GM19452 (cell line): ENCODE results near the gene ZNF549.

Experiments
- ATAC-seq: cut with Tn5 transposase; IDR thresholded peaks from one replicate; pipeline ENCODE4 v1.9.1; 2021; ENCODE audit not compliant: unreplicated experiment

The ZNF549 gene

DNA sequence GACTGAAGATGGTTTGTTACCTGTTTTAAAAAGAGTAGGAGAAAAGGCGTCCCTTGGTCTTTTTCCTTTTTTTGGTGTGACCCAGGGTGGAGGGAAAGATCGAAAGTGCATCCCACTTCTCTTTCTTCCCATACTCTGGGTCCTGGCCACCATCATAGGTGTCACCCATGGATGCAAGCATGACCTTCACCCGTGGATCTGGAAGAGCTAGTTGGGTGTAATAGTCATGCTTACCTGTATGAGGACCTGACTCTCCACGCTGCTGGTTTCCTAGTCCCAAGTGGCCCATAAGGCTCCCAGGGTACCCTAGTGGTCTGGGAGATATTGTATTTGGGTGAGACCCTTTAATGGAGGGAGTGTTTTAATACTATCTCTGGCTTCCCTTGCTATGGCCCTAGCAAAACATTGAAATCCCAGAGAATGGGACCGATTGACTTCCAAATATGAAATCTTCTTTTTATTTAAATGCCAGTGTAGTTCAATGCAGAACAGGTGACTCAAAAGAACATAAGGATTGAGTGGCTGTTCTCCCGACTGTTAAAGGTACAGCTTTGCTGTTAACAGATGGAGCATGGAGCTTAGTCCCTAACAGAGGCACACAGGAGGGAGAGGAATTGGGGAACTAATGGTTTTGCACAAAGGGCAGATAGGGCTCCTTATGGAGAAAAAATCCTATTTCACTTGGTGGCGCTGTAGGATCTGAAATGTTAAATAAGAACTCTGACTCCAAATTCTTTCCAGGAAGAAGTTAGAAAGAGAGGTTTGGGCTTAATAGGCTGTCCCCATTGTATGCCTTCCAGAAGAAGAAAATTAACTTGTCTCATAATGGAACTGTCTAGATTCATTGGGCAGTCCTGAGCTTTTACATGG, 39.5 kb downstream of the ZNF549 start:
- no peak for ATAC-seq

DNA sequence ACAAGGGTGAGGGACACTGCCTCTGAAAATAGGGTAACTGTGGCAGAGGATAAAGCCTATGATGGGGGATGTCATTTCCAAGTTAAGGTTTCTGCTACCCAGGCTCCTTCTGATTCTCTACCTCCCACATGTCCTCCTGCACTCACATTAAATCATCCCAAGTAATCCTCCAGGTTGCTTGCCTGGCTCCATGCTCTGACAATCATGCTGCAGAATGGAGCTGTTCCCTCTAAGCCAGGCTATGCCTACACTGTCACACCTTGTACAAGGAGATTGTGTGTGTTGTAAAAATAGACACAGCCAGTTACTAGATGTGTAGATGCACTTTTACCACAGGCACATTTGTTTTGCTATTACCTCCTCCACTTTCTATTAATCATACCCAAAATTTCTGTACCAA, 43.6 kb downstream of the ZNF549 start:
- ATAC-seq, result no peak

DNA sequence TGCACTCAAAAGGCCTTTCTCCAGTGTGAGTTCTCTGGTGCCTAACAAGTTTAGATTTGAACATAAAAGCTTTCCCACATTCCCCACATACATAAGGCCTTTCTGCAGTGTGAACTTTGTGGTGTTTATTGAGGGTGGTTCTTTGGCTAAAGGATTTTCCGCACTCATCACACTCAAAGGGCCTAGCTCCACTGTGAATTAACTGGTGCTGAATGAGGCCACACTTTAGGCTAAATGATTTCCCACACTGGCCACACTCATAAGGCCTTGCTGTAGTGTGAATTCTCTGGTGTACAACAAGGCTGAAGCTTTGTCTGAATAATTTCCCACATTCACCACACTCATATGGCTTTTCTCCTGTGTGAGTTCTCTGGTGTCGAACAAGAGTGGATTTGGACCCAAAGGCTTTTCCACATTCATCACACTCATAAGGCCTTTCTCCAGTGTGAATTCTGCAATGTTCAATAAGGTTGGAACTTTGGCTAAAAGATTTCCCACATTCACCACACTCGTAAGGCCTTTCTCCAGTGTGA, 45.3 kb downstream of the ZNF549 start:
- ATAC-seq, result no peak

DNA sequence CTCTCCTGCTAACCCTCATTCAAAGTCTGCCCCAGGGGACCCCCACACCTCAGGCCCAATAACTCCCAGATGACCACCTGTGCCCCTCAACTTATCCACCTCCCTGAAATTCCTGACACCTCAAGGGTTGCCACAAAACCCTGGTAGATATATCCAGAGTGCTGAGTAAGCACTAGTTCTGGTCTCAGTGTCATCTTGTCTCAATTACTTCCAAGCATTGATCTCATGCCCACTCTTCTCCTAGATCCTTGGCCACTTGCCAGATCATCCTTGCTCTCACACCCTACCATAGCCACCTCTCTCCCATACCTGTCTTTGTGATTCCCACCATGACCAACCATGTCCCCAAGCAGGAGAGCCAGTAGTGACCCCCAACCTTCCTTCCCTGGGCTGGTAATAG, 49.5 kb downstream of the ZNF549 start:
- no peak for ATAC-seq

DNA sequence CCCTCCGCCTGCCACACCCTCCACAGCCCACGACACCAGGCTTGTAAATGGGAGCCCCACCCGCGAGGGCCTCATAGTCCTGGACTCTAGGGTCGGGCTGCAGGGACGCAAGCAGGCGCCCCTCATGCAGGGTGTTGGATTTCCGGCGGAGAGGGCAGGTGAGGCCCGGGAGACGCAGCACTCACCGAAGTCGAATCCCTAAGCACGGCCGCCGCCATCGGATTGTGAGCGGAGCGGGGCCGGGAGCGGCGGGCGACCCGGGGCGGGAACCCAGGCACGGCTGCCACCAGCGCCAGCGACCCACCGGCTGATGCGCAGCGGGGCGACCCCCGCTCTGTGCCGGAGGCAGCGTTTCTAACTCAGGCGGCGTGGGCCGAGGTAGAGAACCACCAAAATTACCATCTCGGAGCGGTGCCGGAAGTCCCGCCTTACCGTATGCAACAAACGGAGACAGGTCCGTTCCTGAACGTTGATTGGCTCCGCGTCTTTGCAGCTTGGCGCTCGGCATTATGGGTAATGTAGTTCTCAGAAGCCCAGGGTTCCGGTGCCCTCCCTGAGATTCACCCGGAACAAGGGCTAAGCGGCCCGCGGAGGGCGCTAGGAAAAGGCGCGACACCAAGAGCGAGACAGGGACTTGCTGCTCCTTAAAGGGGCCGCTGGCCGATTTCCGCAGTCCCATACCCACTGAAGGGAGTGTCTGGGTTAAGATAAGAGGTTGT, 51.5 kb downstream of the ZNF549 start, which contains the start of gene ZNF416:
TSS of gene ZNF416 (minus strand) at position 425 of the 719 bp plus-strand sequence. CDS start at position 218, 207 bp downstream.
- ATAC-seq, result peak; percentile 94

DNA sequence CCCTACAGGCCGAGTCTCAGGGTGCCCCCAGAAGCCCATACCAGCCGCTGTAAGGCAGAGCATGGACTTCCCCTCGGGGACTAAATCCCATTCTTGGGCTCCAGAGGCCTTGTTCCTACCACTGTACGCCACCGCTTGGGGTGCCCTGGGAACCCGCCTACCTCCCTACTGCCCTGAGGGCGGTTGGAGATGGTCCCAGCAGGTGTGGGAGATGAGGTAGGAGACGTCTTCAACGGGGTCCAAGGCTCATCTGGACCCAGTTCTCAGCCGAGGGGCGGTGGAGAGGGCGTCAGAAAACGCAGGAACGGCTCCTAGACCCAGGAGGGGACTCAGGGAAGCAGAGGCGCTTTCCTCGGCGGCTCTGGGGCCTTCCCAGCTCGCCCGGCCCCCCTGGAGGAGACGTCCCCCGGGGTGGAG, 56.0 kb downstream of the ZNF549 start:
- no peak for ATAC-seq

DNA sequence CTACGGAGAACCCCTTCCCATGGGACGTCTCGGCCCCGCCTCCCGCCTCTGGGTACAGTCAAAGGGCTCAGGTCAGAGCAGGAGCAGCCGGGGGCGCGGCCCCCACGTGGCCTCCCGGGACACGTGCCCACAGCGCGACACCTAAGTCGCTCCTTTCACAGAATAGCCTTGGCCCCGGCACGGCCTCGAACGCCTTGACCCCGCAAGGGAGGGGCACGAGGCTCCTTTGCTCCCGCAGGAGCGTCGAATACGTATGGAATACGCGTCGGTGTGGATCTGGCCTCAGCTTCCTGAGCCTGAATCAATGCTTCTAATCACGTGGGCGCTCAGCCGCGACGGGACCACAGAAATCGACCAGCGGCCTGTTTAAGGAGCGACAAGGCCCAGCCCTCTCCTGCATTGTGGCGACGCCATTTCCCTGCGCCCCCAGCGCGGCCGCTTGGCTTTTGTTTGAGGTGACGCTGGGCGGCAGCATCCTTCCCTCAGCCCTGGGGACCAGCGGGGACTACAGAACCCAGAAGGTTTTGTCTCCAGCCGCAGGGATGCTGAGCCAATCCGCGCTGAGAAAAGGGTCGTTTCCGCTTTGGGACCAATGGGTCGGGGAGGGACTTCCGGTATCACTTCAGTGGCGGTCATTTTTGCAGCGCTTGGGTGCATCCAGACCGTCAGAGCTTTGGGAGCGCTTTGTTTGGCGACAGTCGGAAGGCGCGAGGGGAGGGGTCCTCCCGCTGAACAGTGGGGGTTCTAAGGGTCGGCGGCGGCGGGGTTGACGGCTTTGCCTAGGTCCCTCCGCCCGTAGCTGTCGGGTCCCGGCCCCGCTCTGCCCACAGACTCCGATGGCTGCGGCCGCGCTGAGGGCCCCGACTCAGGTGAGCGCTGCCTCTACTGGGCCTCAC, 56.6 kb downstream of the ZNF549 start, which contains the start of gene ZIK1:
TSS of gene ZIK1 (plus strand) at position 625 of the 896 bp plus-strand sequence. CDS start at position 837, 212 bp downstream.
- ATAC-seq, result peak; percentile 83

DNA sequence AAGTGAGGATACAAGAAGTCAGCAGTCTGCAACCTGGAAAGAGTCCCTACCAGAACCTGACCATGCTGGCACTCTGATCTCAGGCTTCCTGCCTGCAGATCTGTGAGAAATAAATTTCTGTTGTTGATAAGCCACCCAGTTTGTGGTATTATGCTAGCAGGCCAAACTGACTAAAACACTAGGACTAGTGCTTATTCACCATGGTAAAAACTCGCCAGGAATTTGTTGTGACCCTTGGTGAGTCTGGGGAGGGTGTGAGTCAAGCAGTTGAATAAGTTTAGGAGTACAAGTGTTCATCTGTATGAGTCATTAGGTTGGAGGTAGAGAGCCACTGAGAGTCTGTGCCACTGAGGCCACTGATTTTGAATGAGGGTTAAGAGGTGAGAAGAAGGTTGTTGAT, 60.4 kb downstream of the ZNF549 start:
- ATAC-seq, result no peak

DNA sequence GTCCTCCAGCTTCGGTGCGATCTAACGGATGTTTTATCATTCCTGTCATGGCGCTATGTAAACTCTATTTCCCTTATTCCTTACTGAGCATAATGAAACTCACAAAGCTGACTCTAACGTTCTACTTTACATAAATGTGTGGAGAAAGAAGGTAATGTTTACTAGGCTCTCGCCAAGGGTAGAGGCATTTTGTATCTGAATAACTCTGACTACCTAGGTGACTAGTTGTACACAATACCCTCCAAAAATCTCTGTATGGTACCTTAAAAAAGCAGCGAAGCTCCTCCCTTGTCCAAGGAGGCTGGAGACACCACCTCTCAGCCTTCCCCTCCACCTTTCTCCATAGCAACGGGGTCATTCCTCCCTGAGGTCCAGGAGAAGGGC, 72.2 kb downstream of the ZNF549 start:
- ATAC-seq, result no peak

DNA sequence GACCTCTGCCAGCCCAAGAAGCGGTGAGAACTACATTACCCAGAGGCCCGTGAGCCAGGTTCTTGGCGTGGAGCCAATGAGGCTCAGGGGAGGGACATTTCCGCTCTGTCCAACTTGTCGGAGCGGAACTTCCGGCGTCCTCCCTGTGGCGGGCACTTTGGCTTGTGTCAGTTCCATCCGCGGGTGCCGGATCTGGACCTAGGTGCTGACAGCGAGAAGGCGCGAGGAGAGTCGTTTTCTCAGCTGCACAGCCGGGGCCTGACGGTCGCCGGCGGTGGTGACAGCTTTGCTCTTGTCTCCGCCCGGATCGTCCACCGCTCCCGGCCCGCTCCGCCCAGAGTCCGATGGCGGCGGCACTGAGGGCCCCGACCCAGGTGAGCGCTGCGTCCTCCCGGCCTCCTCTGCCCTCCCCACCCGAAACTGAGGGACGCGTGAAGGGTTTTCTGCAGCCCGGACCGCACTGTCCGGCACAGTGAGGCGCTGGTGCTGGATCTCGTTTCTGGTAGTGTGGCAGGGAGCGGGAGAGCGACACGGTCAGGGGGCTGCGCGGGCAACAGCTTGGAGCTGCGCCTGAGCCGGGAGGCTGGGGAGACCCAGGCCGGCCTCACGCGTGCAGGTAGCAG, 72.7 kb downstream of the ZNF549 start, which contains the start of gene ZNF530:
TSS of gene ZNF530 (plus strand) at position 125 of the 623 bp plus-strand sequence. CDS start 4,461 bp downstream, outside the sequence.
- ATAC-seq, result peak; percentile 93

DNA sequence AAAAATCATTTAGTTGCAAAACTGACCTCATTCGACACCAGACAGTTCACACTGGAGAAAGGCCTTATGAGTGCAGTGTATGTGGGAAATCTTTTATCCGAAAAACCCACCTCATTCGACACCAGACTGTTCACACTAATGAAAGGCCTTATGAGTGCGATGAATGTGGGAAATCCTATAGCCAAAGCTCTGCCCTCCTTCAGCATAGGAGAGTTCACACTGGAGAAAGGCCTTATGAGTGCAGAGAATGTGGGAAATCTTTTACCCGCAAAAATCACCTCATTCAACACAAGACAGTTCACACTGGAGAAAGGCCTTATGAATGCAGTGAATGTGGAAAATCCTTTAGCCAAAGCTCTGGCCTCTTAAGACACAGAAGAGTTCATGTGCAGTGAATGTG, 79.8 kb downstream of the ZNF549 start:
- no peak for ATAC-seq
